ENCODE measurements around the gene TMEM50B. TPM values are rescaled to one million over a fixed set of nuclear protein-coding genes. Genes with fewer than 3 reads are reported as not detected.

TMEM50B gene
- polyA plus RNA-seq, 3 donors = 33.8 to 43.0 (median 38.2) TPM

- no peaks in the 10 kb centered on the region for H3K79me2 ChIP-seq (ENCODE audit: insufficient read depth, low read length)
- Mint-ChIP-seq H3K4me1 (peaks cover 6% of the 10 kb centered on the region), H3K27ac (peak overlapping the region in 1 of 7 donors; percentile 23), H3K4me3 (no peak overlapping the region), H3K27me3 (ENCODE audit: low read depth in 3 of 3) (no peaks in the 10 kb centered on the region), H3K9me3 (no peaks in the 10 kb centered on the region), H3K36me3 (peaks cover 73 to 85% of the 10 kb centered on the region in 2 donors)
- no peaks in the 10 kb centered on the region for H3K27me3 ChIP-seq (ENCODE audit: control insufficient read depth in 2 of 2, insufficient read depth in 2 of 2, low read length in 2 of 2)
- no peaks in the 10 kb centered on the region for H3K4me1 ChIP-seq (ENCODE audit: control insufficient read depth in 1 of 2, insufficient read depth in 2 of 2, low read length in 2 of 2)
- TF ChIP-seq CTCF (IDR thresholded peaks at IDR 0.05) = no peak
- no peak overlapping the region for H3K4me2 ChIP-seq (replicated peaks; ENCODE audit: extremely low read depth, low read length, poor library complexity, severe bottlenecking)
- no peaks in the 10 kb centered on the region for H3K9me3 ChIP-seq (replicated peaks in 1 of 2; ENCODE audit: control insufficient read depth in 1 of 2, insufficient read depth in 1 of 2, low read length in 2 of 2)
- intact Hi-C loops (cut with micrococcal nuclease) = no loop called here
- DNase-seq = no peak
- H3K9ac ChIP-seq (ENCODE audit: insufficient read depth, low read length, poor library complexity, severe bottlenecking) = no peak overlapping the region
- peaks cover 75 to 99% of the 10 kb centered on the region in 2 donors for H3K36me3 ChIP-seq (replicated peaks in 1 of 2; ENCODE audit: control insufficient read depth in 1 of 2, insufficient read depth in 2 of 2, low read length in 2 of 2)
- no peak overlapping the region for H2AFZ ChIP-seq (ENCODE audit: insufficient read depth, low read depth, low read length, poor library complexity, severe bottlenecking)
- WGBS (ENCODE audit: insufficient coverage) = no CpG with 5 or more reads among the region's 2 CpGs
- no peak overlapping the region for H3K4me3 ChIP-seq (replicated peaks in 1 of 3; ENCODE audit: low read depth in 2 of 3, low read length in 3 of 3)
- H3K27ac ChIP-seq (ENCODE audit: low read depth in 1 of 2, low read length in 2 of 2) = peak overlapping the region in 1 of 2 donors; percentile 37
- no peaks in the 10 kb centered on the region for H4K20me1 ChIP-seq (ENCODE audit: insufficient read depth, low read length)
Measured at GRCh38 chr21:33514229-33514628, 34.5 kb upstream of the TMEM50B start.

GRCh38 chr21:33512481-33512880 is 32.7 kb upstream of the TMEM50B start:
- H3K36me3 Mint-ChIP-seq = peaks cover 71 to 84% of the 10 kb centered on the region in 2 donors
- H3K27me3 Mint-ChIP-seq (ENCODE audit: low read depth in 3 of 3) = no peaks in the 10 kb centered on the region
- no peaks in the 10 kb centered on the region for H3K79me2 ChIP-seq (ENCODE audit: insufficient read depth, low read length)
- no peak overlapping the region for H3K4me3 Mint-ChIP-seq
- DNase-seq = no peak
- no peak overlapping the region for H3K27ac Mint-ChIP-seq
- TF ChIP-seq CTCF (IDR thresholded peaks at IDR 0.05) = no peak
- H3K27me3 ChIP-seq (ENCODE audit: control insufficient read depth in 2 of 2, insufficient read depth in 2 of 2, low read length in 2 of 2) = no peaks in the 10 kb centered on the region
- no peak overlapping the region for H3K27ac ChIP-seq (ENCODE audit: low read depth in 1 of 2, low read length in 2 of 2)
- H3K9ac ChIP-seq (ENCODE audit: insufficient read depth, low read length, poor library complexity, severe bottlenecking) = no peak overlapping the region
- no peaks in the 10 kb centered on the region for H3K4me1 ChIP-seq (ENCODE audit: control insufficient read depth in 1 of 2, insufficient read depth in 2 of 2, low read length in 2 of 2)
- H3K4me3 ChIP-seq (replicated peaks in 1 of 3; ENCODE audit: low read depth in 2 of 3, low read length in 3 of 3) = no peak overlapping the region
- H4K20me1 ChIP-seq (ENCODE audit: insufficient read depth, low read length) = no peaks in the 10 kb centered on the region
- H3K9me3 ChIP-seq (replicated peaks in 1 of 2; ENCODE audit: control insufficient read depth in 1 of 2, insufficient read depth in 1 of 2, low read length in 2 of 2) = no peaks in the 10 kb centered on the region
- no peak overlapping the region for H3K4me2 ChIP-seq (replicated peaks; ENCODE audit: extremely low read depth, low read length, poor library complexity, severe bottlenecking)
- peaks cover 3% of the 10 kb centered on the region for H3K4me1 Mint-ChIP-seq
- intact Hi-C loops (cut with micrococcal nuclease) = no loop called here
- H2AFZ ChIP-seq (ENCODE audit: insufficient read depth, low read depth, low read length, poor library complexity, severe bottlenecking) = no peak overlapping the region
- WGBS (ENCODE audit: insufficient coverage) = 100% methylated on average over 2 of the region's 3 CpGs
- H3K9me3 Mint-ChIP-seq = no peaks in the 10 kb centered on the region
- H3K36me3 ChIP-seq (replicated peaks in 1 of 2; ENCODE audit: control insufficient read depth in 1 of 2, insufficient read depth in 2 of 2, low read length in 2 of 2) = peaks cover 64 to 99% of the 10 kb centered on the region in 2 donors
